ENCODE results near the gene PIAS4.

PIAS4 gene

DNA sequence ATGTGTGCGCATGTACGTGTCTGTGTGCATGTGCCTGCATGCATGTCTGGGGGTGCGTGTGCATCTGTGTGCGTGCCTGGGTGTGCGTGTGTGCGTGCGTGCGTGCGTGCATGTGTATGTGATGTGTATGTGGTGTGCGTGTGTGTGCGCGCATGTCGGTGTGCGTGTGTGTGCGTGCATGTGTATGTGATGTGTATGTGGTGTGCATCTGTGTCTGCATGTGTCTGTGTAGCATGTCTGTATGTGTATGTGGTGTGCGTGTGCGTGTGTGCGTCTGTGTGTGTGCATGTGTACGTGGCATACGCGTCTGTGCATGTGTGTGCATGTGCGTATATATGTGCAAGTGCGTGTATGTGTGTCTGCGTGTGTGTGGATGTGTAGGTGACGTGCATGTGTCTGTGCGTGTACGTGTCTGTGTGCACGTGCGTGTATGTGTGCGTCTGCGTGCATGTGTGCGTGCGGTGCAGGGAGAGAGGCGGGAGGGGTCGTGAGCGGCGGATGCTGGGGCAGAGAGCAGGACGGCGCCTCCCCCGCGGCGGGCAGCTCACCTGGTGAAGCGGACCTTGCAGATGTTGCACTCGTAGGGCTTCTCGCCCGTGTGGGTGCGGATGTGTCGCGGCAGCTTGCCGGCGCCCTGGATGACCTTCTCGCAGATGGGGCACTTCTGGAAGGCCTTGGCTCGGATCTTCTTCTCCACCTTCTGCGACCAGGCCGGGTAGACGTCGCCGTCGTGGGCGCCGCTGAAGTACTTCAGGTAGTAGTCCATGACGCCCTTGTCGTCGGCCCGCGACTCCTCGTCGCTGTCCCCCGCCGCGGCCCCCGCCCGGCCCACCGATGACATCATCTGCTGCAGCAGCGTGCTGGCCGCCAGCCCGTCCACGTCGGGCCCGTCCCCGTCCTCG is 46.1 kb downstream of the PIAS4 start:
- Histone ChIP-seq H3K4me3 (ENCODE audit: insufficient read depth, low read length, poor library complexity, severe bottlenecking) (no peak overlapping the region), H3K79me2 (ENCODE audit: insufficient read depth, low read length) (peaks cover 92% of the 10 kb centered on the region), H3K27me3 (ENCODE audit: low read length) (no peaks in the 10 kb centered on the region), H3K9me2 (replicated peaks; ENCODE audit: insufficient read depth, low read length) (no peaks in the 10 kb centered on the region), H3F3A (ENCODE audit: insufficient read depth) (no peaks in the 10 kb centered on the region), H3K36me3 (ENCODE audit: low read length) (no peaks in the 10 kb centered on the region), H3K4me2 (ENCODE audit: low read depth, low read length, poor library complexity, severe bottlenecking) (no peak overlapping the region), H4K20me1 (ENCODE audit: low read depth, low read length) (peaks cover 12% of the 10 kb centered on the region), H2AFZ (ENCODE audit: low read depth, low read length, severe bottlenecking) (no peak overlapping the region), H3K27ac (ENCODE audit: low read depth, low read length) (no peak overlapping the region), H3K9me3 (ENCODE audit: insufficient read depth, low read length) (no peaks in the 10 kb centered on the region), H3K9ac (ENCODE audit: low read length) (no peak overlapping the region)
- no peak for TF ChIP-seq EZH2phosphoT487 (conservative IDR thresholded peaks at IDR 0.05; ENCODE audit: low read length)
- TF ChIP-seq, protein P1, sequence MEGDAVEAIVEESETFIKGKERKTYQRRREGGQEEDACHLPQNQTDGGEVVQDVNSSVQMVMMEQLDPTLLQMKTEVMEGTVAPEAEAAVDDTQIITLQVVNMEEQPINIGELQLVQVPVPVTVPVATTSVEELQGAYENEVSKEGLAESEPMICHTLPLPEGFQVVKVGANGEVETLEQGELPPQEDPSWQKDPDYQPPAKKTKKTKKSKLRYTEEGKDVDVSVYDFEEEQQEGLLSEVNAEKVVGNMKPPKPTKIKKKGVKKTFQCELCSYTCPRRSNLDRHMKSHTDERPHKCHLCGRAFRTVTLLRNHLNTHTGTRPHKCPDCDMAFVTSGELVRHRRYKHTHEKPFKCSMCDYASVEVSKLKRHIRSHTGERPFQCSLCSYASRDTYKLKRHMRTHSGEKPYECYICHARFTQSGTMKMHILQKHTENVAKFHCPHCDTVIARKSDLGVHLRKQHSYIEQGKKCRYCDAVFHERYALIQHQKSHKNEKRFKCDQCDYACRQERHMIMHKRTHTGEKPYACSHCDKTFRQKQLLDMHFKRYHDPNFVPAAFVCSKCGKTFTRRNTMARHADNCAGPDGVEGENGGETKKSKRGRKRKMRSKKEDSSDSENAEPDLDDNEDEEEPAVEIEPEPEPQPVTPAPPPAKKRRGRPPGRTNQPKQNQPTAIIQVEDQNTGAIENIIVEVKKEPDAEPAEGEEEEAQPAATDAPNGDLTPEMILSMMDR (IDR thresholded peaks at IDR 0.05; ENCODE audit: insufficient read depth, low read length, poor library complexity, severe bottlenecking): no peak

DNA sequence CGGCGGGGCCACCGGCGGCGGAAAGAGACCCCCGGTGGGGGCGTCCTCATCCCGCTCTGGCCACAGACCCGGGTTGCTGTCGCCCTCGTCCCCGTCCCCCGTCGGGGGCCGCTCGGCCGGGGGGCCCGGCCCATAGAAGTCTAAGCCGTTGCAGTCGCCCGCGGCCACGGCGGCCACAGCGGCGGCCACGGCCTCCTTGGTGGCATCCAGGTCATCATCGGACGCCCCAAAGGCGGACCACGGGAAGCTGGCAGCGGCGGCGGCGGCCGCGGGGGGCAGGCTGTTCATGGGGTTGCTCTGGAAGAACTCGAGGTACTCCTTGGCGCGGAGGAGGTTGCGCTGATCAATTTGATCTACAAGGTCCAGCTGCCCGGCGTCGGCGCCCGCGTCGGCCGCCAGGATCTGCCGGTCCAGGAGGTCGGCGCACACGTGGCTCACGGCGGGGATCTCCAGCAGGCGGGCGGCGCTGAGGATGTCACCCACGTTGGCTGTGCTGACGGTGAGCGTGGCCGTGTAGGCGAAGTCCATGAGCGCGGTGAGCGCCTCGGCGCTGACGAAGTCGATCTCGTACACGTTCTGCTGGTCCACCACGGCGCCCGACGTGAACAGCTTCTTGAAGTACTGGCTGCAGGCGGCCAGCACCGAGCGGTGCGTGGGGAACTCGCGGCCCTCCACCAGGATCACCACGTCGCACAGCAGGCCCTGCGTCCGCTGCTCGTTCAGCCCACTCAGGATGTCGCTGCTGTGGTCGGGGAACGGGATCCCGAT is 47.1 kb downstream of the PIAS4 start:
- no peaks in the 10 kb centered on the region for H3K36me3 ChIP-seq (ENCODE audit: low read length)

DNA sequence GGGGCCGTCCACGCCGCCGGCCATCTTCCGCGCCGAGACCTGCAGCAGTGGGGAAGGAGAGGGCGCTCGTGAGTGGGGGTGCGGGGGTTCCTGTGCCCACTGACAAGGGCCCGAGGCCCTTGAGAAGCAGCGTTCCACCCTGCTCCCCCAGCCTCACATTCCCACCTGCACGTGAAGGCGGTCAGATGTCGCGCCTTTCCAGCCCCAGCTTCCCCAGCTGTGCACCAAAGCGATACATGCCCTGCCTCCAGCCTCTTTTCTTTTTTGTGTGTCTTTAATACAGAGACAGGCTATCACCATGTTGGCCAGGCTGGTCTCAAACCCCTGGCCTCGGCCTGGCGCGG is 47.6 kb downstream of the PIAS4 start:
- no peak overlapping the region for H2AFZ ChIP-seq (ENCODE audit: low read depth, low read length, severe bottlenecking)
- no peak overlapping the region for H3K9ac ChIP-seq (ENCODE audit: low read length)
- H3K36me3 ChIP-seq (ENCODE audit: low read length): no peaks in the 10 kb centered on the region
- H3K27ac ChIP-seq (ENCODE audit: low read depth, low read length): no peak overlapping the region
- no peaks in the 10 kb centered on the region for H3K9me2 ChIP-seq (replicated peaks; ENCODE audit: insufficient read depth, low read length)
- no peak overlapping the region for H3K4me3 ChIP-seq (ENCODE audit: insufficient read depth, low read length, poor library complexity, severe bottlenecking)
- H3K4me2 ChIP-seq (ENCODE audit: low read depth, low read length, poor library complexity, severe bottlenecking): no peak overlapping the region
- H3K79me2 ChIP-seq (ENCODE audit: insufficient read depth, low read length): peaks cover 94% of the 10 kb centered on the region
- H3K9me3 ChIP-seq (ENCODE audit: insufficient read depth, low read length): no peaks in the 10 kb centered on the region
- H3F3A ChIP-seq (ENCODE audit: insufficient read depth): no peaks in the 10 kb centered on the region
- peaks cover 17% of the 10 kb centered on the region for H4K20me1 ChIP-seq (ENCODE audit: low read depth, low read length)
- TF ChIP-seq, protein P1 (IDR thresholded peaks at IDR 0.05; ENCODE audit: insufficient read depth, low read length, poor library complexity, severe bottlenecking): no peak
- TF ChIP-seq EZH2phosphoT487 (conservative IDR thresholded peaks at IDR 0.05; ENCODE audit: low read length): no peak
- H3K27me3 ChIP-seq (ENCODE audit: low read length): no peaks in the 10 kb centered on the region

More for the DNA sequence above, 47.1 kb downstream of the PIAS4 start:
- no peak overlapping the region for H2AFZ ChIP-seq (ENCODE audit: low read depth, low read length, severe bottlenecking)
- no peaks in the 10 kb centered on the region for H3K27me3 ChIP-seq (ENCODE audit: low read length)
- no peak overlapping the region for H3K27ac ChIP-seq (ENCODE audit: low read depth, low read length)
- no peak overlapping the region for H3K4me3 ChIP-seq (ENCODE audit: insufficient read depth, low read length, poor library complexity, severe bottlenecking)
- TF ChIP-seq, protein P1 (IDR thresholded peaks at IDR 0.05; ENCODE audit: insufficient read depth, low read length, poor library complexity, severe bottlenecking): no peak
- no peak for TF ChIP-seq EZH2phosphoT487 (conservative IDR thresholded peaks at IDR 0.05; ENCODE audit: low read length)
- no peak overlapping the region for H3K9ac ChIP-seq (ENCODE audit: low read length)
- H4K20me1 ChIP-seq (ENCODE audit: low read depth, low read length): peaks cover 17% of the 10 kb centered on the region
- no peaks in the 10 kb centered on the region for H3F3A ChIP-seq (ENCODE audit: insufficient read depth)
- no peak overlapping the region for H3K4me2 ChIP-seq (ENCODE audit: low read depth, low read length, poor library complexity, severe bottlenecking)
- peaks cover 94% of the 10 kb centered on the region for H3K79me2 ChIP-seq (ENCODE audit: insufficient read depth, low read length)
- H3K9me3 ChIP-seq (ENCODE audit: insufficient read depth, low read length): no peaks in the 10 kb centered on the region
- H3K9me2 ChIP-seq (replicated peaks; ENCODE audit: insufficient read depth, low read length): no peaks in the 10 kb centered on the region

Measured in SU-DHL-6 (cell line).